Cardiac muscle cell (in vitro differentiated cells and primary cell): ENCODE measurements around the gene IRAK1. TPM values are rescaled to one million over a fixed set of nuclear protein-coding genes. Genes with fewer than 3 reads are reported as not detected.

Experiments used
- DNase-seq, 2 donors: peaks; one replicate each; pipeline versions ENCODE4 v3.0.0 to v3.0.0-alpha.2; 2010 to 2017; ENCODE audit warnings: low read depth in 1 of 2, low spot score in 1 of 2
- H3K27ac ChIP-seq: fragments of 200-600 bp; sonication (generic); 2 replicates; pipeline ENCODE4 v1.5.1; 2016
- H3K27me3 ChIP-seq: fragments of 200-600 bp; sonication (generic); 2 replicates; pipeline ENCODE4 v1.6.0; 2016; ENCODE audit warnings: control low read depth
- H3K36me3 ChIP-seq: fragments of 200-600 bp; sonication (generic); 2 replicates; pipeline ENCODE4 v1.5.1; 2016; ENCODE audit warnings: control low read depth
- H3K4me1 ChIP-seq: fragments of 200-600 bp; sonication (generic); 2 replicates; pipeline ENCODE4 v1.8.1; 2017; ENCODE audit warnings: low read depth, mild to moderate bottlenecking, mixed run types
- H3K4me3 ChIP-seq: fragments of 200-600 bp; sonication (generic); 2 replicates; pipeline ENCODE4 v1.5.1; 2016; ENCODE audit warnings: mild to moderate bottlenecking
- H3K9me3 ChIP-seq: fragments of 200-600 bp; sonication (generic); 2 replicates; pipeline ENCODE4 v1.5.1; 2017; ENCODE audit warnings: low read depth, mild to moderate bottlenecking, control low read depth
- polyA plus RNA-seq: library from polyadenylated mRNA; unstranded; fragments of >200 nt; fragmentation: Nextera tagmentation; extraction: Ambion mirVana; gene quantifications from 2 replicates; pipeline ENCODE4 v1.2.1, GENCODE V29; 2016
- total RNA-seq: library from RNA; depleted of rRNA; stranded (reverse); fragments of >200 nt; gene quantifications from 2 replicates; pipeline ENCODE4 v1.2.3, GENCODE V29; 2016
- TF ChIP-seq, protein P1 (sequence below): IDR thresholded peaks from 2 replicates; pipeline ENCODE4 v1.5.1; 2012; ENCODE audit warnings: low read depth, mild to moderate bottlenecking, low read length

Gene IRAK1
- total and polyA plus RNA-seq, 2 experiments from 2014 or later, result 22.7 to 31.1 TPM

DNA sequence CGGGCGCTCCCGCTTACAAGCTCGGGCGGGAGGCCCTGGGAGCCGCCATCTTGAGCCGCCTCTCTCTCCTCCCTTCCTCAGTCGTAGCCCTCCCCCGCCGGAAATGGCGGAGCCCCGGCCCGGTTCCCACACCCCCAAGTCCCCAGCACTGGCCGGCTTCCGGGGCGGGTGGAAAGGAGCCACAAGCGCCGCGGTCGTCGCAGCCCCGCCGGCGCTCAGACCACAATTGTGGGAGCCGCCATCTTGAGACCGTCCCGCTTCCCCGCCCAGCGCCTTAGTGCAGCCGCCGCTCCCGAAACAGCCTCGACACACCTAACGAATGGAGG is 48.6 kb downstream of the IRAK1 start:
- H3K9me3 ChIP-seq, result no peaks in the 10 kb centered on the region
- DNase-seq, result peak; percentile 89 to 92
- TF ChIP-seq, protein P1, sequence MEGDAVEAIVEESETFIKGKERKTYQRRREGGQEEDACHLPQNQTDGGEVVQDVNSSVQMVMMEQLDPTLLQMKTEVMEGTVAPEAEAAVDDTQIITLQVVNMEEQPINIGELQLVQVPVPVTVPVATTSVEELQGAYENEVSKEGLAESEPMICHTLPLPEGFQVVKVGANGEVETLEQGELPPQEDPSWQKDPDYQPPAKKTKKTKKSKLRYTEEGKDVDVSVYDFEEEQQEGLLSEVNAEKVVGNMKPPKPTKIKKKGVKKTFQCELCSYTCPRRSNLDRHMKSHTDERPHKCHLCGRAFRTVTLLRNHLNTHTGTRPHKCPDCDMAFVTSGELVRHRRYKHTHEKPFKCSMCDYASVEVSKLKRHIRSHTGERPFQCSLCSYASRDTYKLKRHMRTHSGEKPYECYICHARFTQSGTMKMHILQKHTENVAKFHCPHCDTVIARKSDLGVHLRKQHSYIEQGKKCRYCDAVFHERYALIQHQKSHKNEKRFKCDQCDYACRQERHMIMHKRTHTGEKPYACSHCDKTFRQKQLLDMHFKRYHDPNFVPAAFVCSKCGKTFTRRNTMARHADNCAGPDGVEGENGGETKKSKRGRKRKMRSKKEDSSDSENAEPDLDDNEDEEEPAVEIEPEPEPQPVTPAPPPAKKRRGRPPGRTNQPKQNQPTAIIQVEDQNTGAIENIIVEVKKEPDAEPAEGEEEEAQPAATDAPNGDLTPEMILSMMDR, result no peak
- H3K27ac ChIP-seq, result peak overlapping the region; percentile 100
- H3K4me1 ChIP-seq, result no peaks in the 10 kb centered on the region
- H3K4me3 ChIP-seq, result peak overlapping the region; percentile 77
- no peaks in the 10 kb centered on the region for H3K27me3 ChIP-seq
- H3K36me3 ChIP-seq, result peaks cover 2% of the 10 kb centered on the region

DNA sequence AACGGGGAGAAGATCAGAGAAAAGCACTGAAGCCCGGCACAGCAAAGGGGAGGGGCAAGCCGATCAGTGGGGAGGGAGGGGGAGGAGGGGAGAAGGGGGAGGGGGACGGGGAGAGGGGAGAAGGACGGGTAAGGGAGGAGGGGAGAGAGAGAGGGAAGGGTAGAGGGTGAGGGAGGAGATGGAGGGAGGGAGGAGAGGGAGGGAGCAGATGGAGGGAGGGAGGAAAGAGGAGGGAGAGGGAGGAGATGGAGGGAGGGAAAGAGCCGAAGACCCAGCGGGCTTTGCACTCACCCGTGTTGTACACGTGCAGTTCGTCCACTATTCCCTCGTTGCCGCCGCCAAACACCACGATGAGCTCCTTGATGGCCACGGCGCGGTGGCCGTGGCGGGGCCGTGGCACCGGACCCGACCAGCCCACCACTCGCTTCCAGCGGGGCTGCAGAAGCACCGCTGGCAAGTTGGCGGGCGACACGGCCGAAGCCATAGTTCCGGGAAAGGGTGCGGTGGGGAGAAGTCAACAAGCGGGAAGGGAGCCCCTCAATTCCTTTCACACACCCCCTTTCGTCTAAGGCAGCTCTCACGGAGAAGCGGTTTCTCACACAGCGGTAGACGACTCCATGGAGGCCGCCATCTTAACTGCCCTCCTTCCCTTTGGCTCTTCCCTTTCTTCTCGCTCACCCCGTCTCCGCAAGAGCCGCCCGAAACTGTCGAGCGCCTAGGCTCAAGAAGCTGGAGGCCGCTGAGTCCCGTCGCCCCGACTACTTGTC is 49.2 kb downstream of the IRAK1 start:
- H3K36me3 ChIP-seq, result peaks cover 2% of the 10 kb centered on the region
- peak; percentile 47 to 78 for DNase-seq
- no peaks in the 10 kb centered on the region for H3K27me3 ChIP-seq
- peak overlapping the region; percentile 77 for H3K4me3 ChIP-seq
- H3K9me3 ChIP-seq, result no peaks in the 10 kb centered on the region
- H3K27ac ChIP-seq, result peak overlapping the region; percentile 100
- no peaks in the 10 kb centered on the region for H3K4me1 ChIP-seq
- TF ChIP-seq, protein P1, result no peak

DNA sequence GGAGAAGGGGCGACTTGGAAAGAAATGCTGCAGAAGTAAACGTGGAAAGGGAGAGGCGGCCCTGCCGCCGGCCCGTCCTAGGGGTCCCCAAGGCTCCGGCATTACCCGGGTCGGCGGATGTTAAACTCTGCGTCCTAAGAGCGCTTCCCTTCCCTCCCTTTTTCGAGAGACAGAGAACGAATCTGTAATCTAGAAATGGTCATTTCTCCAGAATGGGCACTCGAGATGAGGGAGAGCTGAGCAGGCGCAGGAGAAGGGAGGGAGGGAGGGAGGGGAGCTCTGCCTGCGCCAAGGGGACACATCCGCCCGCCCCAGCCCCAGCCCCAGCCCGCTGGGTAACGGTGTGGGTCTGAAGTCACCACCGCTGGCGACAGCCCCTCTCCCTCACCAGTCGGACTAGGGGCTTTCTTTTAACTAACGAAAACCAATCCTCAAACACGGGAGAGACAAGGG is 49.8 kb downstream of the IRAK1 start:
- no peaks in the 10 kb centered on the region for H3K4me1 ChIP-seq
- H3K27ac ChIP-seq, result peak overlapping the region; percentile 100
- TF ChIP-seq, protein P1, result no peak
- H3K9me3 ChIP-seq, result no peaks in the 10 kb centered on the region
- H3K27me3 ChIP-seq, result no peaks in the 10 kb centered on the region
- H3K4me3 ChIP-seq, result peak overlapping the region; percentile 77
- DNase-seq, result no peak
- peaks cover 2% of the 10 kb centered on the region for H3K36me3 ChIP-seq

DNA sequence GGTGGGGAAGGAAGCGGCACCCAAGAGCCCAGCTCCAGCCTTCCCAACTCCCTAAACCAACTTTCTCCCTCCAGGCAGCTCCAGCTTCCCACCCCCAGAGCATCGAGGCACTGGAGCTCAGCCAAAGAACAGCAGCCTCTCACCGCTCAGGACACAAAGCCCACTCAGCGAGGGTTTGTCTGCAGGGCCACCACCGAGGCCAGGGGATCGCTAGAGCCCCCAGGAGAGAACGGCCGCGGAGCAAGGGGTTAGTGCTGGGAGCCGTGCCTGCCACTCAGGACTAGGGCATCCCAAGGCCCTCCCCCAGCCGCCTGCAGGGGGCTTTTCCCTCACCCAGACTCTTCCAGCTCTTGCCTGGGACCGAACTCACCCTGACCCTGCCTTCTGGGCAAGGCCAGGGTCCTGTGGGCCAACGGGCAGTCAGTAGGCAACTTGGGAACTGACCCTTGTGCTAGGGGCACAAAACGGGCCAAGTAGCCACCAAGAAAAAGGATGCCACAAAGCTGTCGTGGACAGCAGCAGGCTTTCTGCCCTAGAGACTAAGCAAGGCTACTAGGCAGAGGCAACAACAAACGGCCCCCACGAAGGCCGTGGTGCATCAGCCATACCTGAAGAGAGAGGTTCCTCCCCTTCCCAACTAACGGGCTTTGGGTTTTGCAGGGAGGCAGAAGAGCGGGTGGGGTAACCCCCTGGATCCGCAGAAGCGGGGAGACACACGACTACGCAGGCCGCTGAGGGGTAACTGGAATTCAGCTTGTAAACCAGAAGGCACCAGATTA is 50.4 kb downstream of the IRAK1 start:
- peak overlapping the region; percentile 100 for H3K27ac ChIP-seq
- peak in 1 of 2 donors; percentile 5 for DNase-seq

DNA sequence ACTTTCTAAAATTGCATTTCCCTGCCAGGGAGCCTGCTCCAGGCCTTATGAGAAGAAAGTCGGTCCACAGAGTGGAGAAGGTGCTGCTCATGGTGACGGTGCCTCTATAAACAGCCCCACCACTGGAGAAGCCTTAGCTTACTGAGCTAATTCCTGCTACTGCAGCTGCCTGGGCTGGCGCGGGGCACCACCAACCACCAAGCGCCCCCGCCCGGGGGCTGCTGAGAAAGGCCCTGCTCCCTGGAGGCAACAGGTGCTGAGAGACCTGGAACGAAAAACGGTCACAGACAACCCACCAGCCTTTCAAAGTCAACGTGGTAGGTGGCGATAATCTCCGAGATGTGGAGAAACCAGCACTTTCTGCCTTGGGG is 51.0 kb downstream of the IRAK1 start:
- no peaks in the 10 kb centered on the region for H3K4me1 ChIP-seq
- TF ChIP-seq, protein P1, result no peak
- peak in 1 of 2 donors; percentile 35 for DNase-seq
- H3K27ac ChIP-seq, result peak overlapping the region; percentile 37
- H3K27me3 ChIP-seq, result no peaks in the 10 kb centered on the region
- peak overlapping the region; percentile 77 for H3K4me3 ChIP-seq
- H3K9me3 ChIP-seq, result no peaks in the 10 kb centered on the region
- peaks cover 2% of the 10 kb centered on the region for H3K36me3 ChIP-seq

More for the DNA sequence above, 50.4 kb downstream of the IRAK1 start:
- Histone ChIP-seq H3K27me3 (no peaks in the 10 kb centered on the region), H3K9me3 (no peaks in the 10 kb centered on the region), H3K4me3 (peak overlapping the region; percentile 77), H3K4me1 (no peaks in the 10 kb centered on the region), H3K36me3 (peaks cover 2% of the 10 kb centered on the region)
- TF ChIP-seq, protein P1, result no peak
